G401 (cell line): ENCODE results near the gene AVP. TPM values are rescaled to one million over a fixed set of nuclear protein-coding genes. Genes with fewer than 3 reads are reported as not detected.

ENCODE experiments used
- DNase-seq: peaks from one replicate; pipeline ENCODE4 v3.0.0-alpha.2; 2015; ENCODE audit warnings: low spot score
- in situ Hi-C: cut with HindIII; loops from 2 replicates; pipeline ENCODE4 v1.10.0; 2016; ENCODE audit warnings: low sequenced_read_pairs, mixed read lengths
- total RNA-seq: library from RNA; depleted of rRNA; stranded (reverse); fragments of >200 nt; shearing (Covaris generic); gene quantifications from 2 replicates; pipeline ENCODE4 v1.2.3, GENCODE V29; 2014

The AVP gene
- total RNA-seq, 1 experiment from 2014 or later = not detected

GRCh38 chr20:3111995-3112394, 27.5 kb upstream of the AVP start:
- DNase-seq = no peak
- in situ Hi-C loops = no loop called here

GRCh38 chr20:3111507-3111906, 27.0 kb upstream of the AVP start:
- in situ Hi-C loops = no loop called here
- no peak for DNase-seq

- DNase-seq = peak; percentile 30
- in situ Hi-C loops = no loop called here
Measured at GRCh38 chr20:3109350-3110302, 25.1 kb upstream of the AVP start.

- in situ Hi-C loops = no loop called here
- DNase-seq = no peak
Measured at GRCh38 chr20:3107464-3108025, 23.0 kb upstream of the AVP start.

- in situ Hi-C loops = no loop called here
- DNase-seq = peak; percentile 96
Measured at GRCh38 chr20:3106658-3107463, 22.3 kb upstream of the AVP start.

GRCh38 chr20:3106185-3106584, 21.7 kb upstream of the AVP start:
- DNase-seq = no peak
- in situ Hi-C loops = no loop called here

- DNase-seq = no peak
- in situ Hi-C loops = no loop called here
Measured at GRCh38 chr20:3105256-3106137, 21.0 kb upstream of the AVP start.

- no peak for DNase-seq
- in situ Hi-C loops = no loop called here
Measured at GRCh38 chr20:3103369-3104032, 19.0 kb upstream of the AVP start.

- in situ Hi-C loops = no loop called here
- DNase-seq = no peak
Measured at GRCh38 chr20:3102575-3103368, 18.2 kb upstream of the AVP start.

- in situ Hi-C loops = no loop called here
Measured at GRCh38 chr20:3101737-3102574, 17.4 kb upstream of the AVP start.

GRCh38 chr20:3101251-3101650, 16.7 kb upstream of the AVP start:
- no peak for DNase-seq
- in situ Hi-C loops = no loop called here

More at GRCh38 chr20:3101737-3102574, 17.4 kb upstream of the AVP start:
- no peak for DNase-seq

- in situ Hi-C loops = no loop called here
- no peak for DNase-seq
Measured at GRCh38 chr20:3100480-3100879, 16.0 kb upstream of the AVP start.

- in situ Hi-C loops = no loop called here
- no peak for DNase-seq
Measured at GRCh38 chr20:3094848-3095629, 10.5 kb upstream of the AVP start.

- in situ Hi-C loops = no loop called here
- no peak for DNase-seq
Measured at GRCh38 chr20:3093861-3094361, 9.4 kb upstream of the AVP start.

- no peak for DNase-seq
- in situ Hi-C loops = no loop called here
Measured at GRCh38 chr20:3092611-3093379, 8.3 kb upstream of the AVP start.
